Measurements from ENCODE around the gene ADGRB3.
"Not testable (repeated sequence)": the region's sequence is repeated elsewhere in the genome, so short reads cannot be mapped to it uniquely, and the experiment has no call there.

ADGRB3 gene

DNA sequence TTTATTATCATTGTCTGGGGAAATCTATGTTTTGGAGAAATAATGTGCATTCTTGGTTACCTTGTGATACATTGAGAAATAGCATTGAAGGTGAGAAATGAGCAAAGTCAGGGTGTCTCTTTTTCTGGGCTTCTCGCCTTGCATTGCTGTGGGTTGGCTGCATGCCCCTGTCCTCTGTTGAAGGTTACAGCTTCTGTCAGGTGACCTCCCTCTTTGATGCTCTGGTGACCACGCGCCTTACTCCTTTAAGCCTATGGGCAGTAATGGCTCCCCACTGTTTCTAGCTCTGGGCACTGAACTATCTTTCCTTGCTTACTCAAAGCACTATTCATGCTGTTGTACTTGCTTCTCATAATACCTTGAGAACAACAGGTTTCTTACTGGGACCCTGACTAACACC, 14.6 kb downstream of the ADGRB3 start:
- DNase-seq (ENCODE audit: low spot score), result no peak
- FAIRE-seq, result no peak

- no peak for DNase-seq (ENCODE audit: low spot score)
- FAIRE-seq, result no peak
These were observed 15.1 kb downstream of the ADGRB3 start for GRCh38 chr6:68650142-68650541.

- no peak for FAIRE-seq
- DNase-seq (ENCODE audit: low spot score), result no peak
These were observed 16.2 kb downstream of the ADGRB3 start for GRCh38 chr6:68651011-68651985.

DNA sequence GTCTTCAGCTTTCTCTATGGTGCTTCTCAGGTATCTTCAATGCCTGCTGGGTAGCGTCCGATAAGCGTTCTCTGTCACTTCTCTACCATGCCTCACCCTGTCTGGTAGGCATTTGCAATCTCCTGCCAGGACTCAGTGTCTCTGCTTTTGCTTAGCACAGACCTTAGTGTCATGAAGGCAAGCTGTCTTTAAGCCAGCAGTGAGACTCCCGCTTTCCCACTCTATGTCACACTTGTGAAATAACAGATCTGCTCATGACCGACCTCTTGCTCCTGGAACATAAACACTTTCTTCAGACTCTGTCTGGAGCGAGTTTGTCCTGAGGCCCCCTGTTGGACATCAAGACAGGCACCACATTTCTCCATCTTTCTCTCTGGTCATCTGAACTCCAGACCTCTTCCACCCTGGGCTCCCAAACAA, 17.0 kb downstream of the ADGRB3 start:
- FAIRE-seq, result no peak
- DNase-seq (ENCODE audit: low spot score), result no peak

- DNase-seq (ENCODE audit: low spot score) (no peak), FAIRE-seq (no peak)
These were observed 18.1 kb downstream of the ADGRB3 start for GRCh38 chr6:68653074-68653705.

DNA sequence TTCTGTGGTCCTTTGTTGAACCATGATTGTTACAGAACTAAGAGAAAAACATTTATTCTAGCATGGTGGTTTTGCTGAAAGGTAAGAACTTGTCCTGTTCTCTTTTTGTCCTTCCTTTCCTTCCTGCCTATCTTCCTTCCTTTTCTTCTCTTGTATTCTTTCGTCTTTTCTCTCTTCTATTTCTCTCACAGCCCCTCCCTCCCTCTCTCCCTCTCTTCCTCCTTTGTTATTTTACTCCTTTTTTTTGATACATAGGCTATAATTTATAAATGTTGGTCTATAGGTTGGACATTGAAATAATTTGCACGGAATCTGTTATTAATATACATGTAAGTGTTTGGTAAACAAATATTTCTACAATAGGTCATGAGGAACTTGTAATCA, 18.6 kb downstream of the ADGRB3 start:
- no peak for FAIRE-seq

GRCh38 chr6:68654134-68654533, 19.1 kb downstream of the ADGRB3 start:
- no peak for FAIRE-seq
- no peak for DNase-seq (ENCODE audit: low spot score)

More for the DNA sequence above, 18.6 kb downstream of the ADGRB3 start:
- no peak for DNase-seq (ENCODE audit: low spot score)

DNA sequence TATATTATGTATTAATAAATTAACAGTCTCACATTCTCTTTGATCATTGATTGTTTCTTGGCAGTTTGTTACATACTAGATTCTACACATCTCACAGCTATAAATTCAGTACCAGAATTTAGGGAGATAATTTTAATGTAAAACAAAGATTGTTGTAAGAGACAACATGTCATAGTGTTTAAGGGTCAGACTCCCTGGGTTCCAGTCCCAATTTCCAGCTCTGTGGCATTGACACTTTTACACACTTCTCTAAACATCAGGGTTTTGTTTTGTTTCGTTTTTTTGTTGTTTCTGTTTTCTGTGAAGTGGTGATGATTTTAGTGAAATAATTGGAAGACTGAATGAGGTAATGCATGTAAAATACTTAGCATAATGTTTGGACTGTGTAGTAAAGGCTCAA, 19.9 kb downstream of the ADGRB3 start:
- DNase-seq (ENCODE audit: low spot score), result no peak

DNA sequence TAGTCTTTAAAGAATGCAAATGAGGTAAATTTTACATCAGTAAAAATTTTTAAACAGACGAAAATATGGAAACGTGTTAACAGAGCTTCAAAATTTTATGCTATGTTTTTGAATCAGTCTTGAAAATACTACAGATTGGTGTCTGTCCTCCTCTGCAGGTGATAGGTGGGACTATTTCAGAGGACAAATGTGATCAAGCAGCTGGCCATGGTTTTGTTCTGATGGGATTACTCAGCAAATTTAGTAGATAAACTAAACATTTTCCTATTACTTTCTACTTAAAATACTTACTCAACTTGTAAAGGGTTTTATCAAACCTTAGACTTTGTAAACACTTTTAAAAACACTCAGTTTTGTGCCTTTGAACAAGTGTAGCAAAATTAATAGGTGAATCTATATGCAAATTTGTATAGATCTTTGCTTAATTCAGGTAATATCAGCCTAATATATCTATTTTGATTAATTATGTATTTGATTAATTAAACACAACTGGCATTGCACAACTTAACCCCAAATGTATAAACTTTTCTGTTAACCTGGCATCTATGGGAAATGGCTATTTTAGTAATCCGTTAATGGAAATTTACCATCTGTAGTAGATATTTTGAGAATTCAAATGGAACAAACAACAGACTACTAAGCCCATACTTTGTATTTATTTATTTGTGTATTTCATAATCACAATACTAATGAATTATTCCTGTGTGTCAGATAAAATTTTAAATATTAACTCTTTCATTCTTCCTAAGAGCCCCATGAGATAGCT, 22.5 kb downstream of the ADGRB3 start:
- DNase-seq (ENCODE audit: low spot score), result no peak
- no peak for FAIRE-seq

More for the DNA sequence above, 19.9 kb downstream of the ADGRB3 start:
- FAIRE-seq, result no peak

DNA sequence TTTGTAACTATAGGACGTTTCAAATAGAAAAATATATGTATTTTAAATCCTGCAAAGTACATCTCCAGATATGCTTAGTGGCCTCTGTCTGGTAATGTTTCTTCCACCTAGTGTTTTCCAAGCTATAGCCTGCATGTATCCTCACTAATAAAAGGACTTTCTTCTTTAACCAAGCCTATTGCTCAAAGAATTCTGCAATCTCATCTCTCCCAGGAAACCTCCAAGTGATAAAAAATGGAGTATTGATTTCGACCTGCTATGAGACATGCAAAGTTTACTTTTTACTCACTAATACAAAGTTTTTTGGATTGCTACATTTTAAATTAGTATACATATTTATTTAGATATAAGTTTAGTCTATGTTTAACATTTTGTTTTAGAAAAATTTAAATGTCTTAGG, 23.3 kb downstream of the ADGRB3 start:
- FAIRE-seq, result no peak
- DNase-seq (ENCODE audit: low spot score), result no peak

DNA sequence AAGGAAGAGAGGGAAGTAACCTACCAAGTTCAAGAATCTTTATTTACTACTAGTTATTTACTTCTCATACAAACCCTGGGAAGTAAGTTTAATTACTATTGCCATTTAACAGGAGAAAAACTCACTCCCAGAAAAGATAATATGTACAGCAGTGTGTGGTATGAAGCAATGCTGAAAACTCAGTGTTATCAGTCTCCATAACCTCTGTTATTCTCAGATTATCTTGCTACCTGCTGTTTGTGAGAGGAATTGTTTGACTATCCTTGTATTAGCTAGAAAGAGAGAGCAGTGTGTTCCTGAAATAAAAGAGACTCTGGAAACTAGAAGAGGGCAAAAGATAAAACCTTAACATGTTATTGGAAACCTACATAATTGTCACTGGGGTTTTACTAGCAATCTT, 38.2 kb downstream of the ADGRB3 start:
- DNase-seq (ENCODE audit: low spot score), result no peak
- FAIRE-seq, result no peak

- FAIRE-seq (no peak), DNase-seq (ENCODE audit: low spot score) (no peak)
These were observed 40.5 kb downstream of the ADGRB3 start for GRCh38 chr6:68675548-68675947.

GRCh38 chr6:68676094-68676493, 41.0 kb downstream of the ADGRB3 start:
- FAIRE-seq; DNase-seq (ENCODE audit: low spot score): not testable (repeated sequence)

DNA sequence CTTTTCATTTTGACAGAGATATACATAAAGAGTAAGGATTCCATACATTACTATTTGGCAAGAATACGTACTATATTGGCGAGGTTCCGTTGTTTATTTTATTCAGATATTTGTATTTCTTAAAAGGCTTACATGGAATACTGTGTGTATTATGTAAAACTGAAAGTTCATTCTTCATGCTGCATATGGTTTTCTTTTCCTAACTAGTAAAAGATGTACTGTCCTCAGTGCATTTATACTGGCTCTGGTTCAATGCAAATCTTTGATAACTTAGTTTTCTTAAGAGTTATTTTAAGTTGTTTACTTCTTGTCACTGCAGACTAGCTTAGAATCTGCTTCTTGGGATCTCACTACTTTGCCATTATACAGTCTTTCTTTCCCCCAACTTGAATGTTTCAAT, 42.0 kb downstream of the ADGRB3 start:
- FAIRE-seq (no peak), DNase-seq (ENCODE audit: low spot score) (no peak)

DNA sequence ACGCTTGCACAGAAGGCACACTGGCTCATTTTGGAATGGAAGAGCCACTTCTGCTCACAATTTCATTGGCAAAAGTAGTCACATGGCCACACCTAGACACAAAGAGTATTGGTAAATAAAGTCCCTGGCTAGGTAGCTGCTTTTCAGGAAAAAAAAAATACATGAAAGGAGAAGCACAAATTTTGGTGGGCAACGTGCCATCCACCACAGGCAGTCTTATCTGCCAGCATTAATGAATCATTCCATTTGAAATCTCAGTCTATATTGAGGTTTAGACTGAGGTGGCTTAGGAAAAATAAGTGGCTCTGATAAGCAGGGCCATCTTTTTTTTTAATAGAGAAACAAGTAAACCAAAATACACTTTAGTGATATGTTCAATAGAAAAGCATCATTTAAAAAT, 44.3 kb downstream of the ADGRB3 start:
- no peak for DNase-seq (ENCODE audit: low spot score)
- FAIRE-seq, result no peak

GRCh38 chr6:68680264-68680663, 45.2 kb downstream of the ADGRB3 start:
- no peak for FAIRE-seq

DNA sequence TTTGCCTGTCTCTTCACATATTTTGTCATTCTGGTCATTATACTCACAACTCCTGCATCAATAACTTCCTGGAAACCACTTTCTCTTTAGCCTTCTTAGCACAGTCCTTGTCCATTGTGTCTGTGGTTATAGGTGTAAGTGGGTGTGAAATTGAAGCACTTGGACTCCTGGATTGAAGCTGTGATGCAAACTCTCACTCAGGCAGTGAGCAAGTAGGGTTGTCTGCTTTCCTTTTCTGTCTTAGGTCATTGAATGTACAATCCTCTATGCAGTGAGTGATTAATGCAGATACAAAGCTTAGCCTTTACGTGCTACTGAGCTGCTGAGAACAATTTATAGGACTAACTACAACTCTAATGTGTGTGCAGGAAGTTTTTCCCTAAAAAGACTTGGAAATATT, 54.8 kb downstream of the ADGRB3 start:
- no peak for DNase-seq (ENCODE audit: low spot score)
- FAIRE-seq, result no peak

More at GRCh38 chr6:68680264-68680663, 45.2 kb downstream of the ADGRB3 start:
- no peak for DNase-seq (ENCODE audit: low spot score)

- DNase-seq (ENCODE audit: low spot score), result no peak
- no peak for FAIRE-seq
These were observed 56.0 kb downstream of the ADGRB3 start for GRCh38 chr6:68691120-68691519.

GRCh38 chr6:68693271-68693670, 58.2 kb downstream of the ADGRB3 start:
- DNase-seq (ENCODE audit: low spot score) (no peak), FAIRE-seq (no peak)

GRCh38 chr6:68695403-68695802, 60.3 kb downstream of the ADGRB3 start:
- DNase-seq (ENCODE audit: low spot score) (no peak), FAIRE-seq (no peak)

GRCh38 chr6:68695838-68696237, 60.8 kb downstream of the ADGRB3 start:
- FAIRE-seq, result no peak
- DNase-seq (ENCODE audit: low spot score), result no peak

GRCh38 chr6:68697394-68697793, 62.3 kb downstream of the ADGRB3 start:
- no peak for FAIRE-seq

More at GRCh38 chr6:68697394-68697793, 62.3 kb downstream of the ADGRB3 start:
- DNase-seq (ENCODE audit: low spot score), result no peak

Data from urothelium cell line (cell line).